ENCODE results near the gene NDEL1.

NDEL1 gene

GRCh38 chr17:8488491-8488890, 52.8 kb downstream of the NDEL1 start:
- in situ Hi-C loops (cut with HindIII; ENCODE audit: low pct_ligation_motif_present, low pct_unique_long_range_greater_than_20kb, low sequenced_read_pairs) = no loop called here
- DNase-seq = no peak

DNA sequence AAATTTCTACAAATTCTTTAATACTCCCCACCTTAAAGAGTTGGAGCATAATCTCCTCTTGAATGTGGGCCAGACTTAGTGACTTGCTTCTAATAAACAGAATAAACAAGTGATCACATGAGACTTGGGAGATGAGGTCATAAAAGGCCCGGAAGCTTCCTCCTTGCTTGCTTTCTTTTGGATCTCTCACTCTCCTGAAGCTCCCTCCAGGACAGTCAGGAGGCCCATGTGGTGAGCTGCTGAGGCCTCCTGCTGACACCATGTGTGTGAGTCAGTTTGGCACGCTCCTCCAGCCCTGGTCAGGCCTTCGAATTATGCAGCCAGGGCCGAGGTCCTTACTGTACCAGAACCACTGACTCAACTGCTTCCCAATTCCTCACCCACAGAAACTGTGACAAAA, 53.2 kb downstream of the NDEL1 start:
- in situ Hi-C loops (cut with HindIII; ENCODE audit: low pct_ligation_motif_present, low pct_unique_long_range_greater_than_20kb, low sequenced_read_pairs) = no loop called here

GRCh38 chr17:8489841-8490240, 54.2 kb downstream of the NDEL1 start:
- no peak for DNase-seq
- in situ Hi-C loops (cut with HindIII; ENCODE audit: low pct_ligation_motif_present, low pct_unique_long_range_greater_than_20kb, low sequenced_read_pairs) = no loop called here

More for the DNA sequence above, 53.2 kb downstream of the NDEL1 start:
- DNase-seq = peak; percentile 74

DNA sequence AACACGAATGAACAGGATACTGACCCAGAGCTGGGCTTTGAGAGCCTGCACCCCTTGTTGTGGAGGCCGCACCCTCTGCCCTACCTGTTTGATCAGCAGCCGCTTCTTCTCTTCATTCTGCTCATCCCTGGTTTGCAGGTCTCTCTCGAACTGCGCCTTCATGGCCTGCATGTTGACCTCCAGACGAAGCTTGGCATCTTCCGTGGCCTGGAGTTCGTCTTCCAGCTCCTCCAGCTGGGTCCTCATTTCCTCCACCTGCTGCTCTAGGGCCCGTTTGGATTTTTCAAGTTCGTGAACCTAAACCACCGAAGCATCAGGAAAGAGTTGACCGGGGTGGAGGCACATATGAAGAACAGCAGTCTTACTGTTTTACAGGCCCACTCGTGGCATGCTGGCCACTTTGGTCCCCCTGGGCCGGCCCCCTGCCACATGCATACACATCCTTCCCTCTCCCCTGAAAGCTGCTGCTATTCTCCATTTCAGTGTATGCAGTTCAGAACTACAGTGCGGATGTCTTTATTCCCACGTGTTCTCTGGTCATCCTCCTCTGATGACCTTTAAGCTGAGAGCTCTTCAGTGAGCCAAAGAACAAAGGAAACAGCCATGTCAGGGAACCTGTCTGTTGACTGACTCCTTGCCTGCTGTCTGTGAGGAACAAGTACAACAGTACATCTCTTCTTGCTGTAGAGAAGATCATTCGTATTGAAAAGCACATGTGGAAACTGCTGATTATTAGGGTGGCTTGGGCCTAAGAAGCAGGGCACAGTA, 54.8 kb downstream of the NDEL1 start:
- DNase-seq = no peak
- in situ Hi-C loops (cut with HindIII; ENCODE audit: low pct_ligation_motif_present, low pct_unique_long_range_greater_than_20kb, low sequenced_read_pairs) = no loop called here

- in situ Hi-C loops (cut with HindIII; ENCODE audit: low pct_ligation_motif_present, low pct_unique_long_range_greater_than_20kb, low sequenced_read_pairs) = no loop called here
- DNase-seq = no peak
These were observed 56.4 kb downstream of the NDEL1 start for GRCh38 chr17:8492121-8492520.

DNA sequence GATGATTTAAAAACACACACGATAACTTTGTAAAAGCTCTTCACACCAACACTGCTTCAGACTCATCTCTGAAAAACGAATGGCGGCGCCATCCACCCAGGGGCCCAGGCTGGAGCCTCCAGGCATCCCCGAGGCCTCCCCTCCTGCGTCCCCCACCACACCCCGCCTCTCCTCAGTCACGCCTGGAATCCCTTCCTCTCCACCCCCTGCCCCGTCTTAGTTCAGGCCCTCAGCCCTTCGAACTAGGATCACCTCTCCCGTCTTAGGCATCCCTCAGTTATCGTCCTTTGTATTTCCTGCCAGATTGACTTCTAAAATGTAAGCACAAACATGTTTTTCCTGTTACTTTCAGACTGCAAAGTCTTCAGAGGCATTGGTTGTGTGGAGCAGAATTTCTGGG, 58.3 kb downstream of the NDEL1 start:
- no peak for DNase-seq
- in situ Hi-C loops (cut with HindIII; ENCODE audit: low pct_ligation_motif_present, low pct_unique_long_range_greater_than_20kb, low sequenced_read_pairs) = no loop called here

DNA sequence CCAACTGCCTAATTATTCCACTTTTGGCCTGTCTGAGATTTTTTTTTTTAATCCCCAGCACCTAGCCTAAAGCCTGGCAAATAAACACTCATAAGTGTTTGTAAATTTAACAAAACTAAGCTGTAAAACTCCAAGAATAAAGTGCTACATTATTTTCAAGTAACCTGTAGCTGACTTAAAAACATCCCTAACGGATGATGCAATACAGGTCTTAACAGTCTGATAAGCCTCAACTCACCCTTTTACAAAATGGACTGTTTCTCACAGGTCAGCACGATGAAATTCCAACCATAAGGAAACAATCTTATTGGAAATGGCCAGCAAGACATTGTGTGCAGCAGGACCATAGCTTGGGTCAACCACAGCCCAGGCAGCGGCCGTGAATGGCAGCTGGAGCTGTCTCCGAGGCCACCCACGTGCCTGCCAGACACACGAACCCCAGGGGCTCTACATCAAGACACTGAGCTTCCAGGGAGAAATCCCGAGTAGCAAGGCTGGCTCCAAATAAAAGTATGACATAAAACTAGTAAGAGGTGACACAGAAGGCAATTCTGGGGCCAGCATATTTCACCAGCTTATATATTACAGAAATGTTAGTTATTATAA, 58.9 kb downstream of the NDEL1 start:
- in situ Hi-C loops (cut with HindIII; ENCODE audit: low pct_ligation_motif_present, low pct_unique_long_range_greater_than_20kb, low sequenced_read_pairs) = no loop called here
- no peak for DNase-seq

- in situ Hi-C loops (cut with HindIII; ENCODE audit: low pct_ligation_motif_present, low pct_unique_long_range_greater_than_20kb, low sequenced_read_pairs) = no loop called here
These were observed 60.4 kb downstream of the NDEL1 start for GRCh38 chr17:8496081-8496480.

DNA sequence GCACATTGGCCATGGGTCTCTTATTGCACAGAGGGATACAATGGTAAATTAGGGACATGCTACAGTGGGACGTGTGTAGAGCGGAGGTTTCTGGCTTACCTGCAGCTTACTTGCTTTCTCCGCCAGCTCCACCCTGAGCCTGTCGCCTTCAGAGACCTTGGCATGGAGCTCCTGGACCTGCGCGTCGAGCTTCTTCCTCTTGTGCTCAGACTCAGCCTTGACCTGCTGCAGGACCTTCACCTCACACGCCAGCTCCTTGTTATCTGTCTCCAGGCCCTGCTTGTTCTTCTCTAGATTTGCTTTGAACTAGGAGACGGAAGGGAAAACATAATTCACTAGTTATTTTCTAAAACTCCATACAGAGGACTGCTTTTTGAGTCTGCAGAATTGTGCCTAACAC, 63.5 kb downstream of the NDEL1 start:
- in situ Hi-C loops (cut with HindIII; ENCODE audit: low pct_ligation_motif_present, low pct_unique_long_range_greater_than_20kb, low sequenced_read_pairs) = no loop called here

More at GRCh38 chr17:8496081-8496480, 60.4 kb downstream of the NDEL1 start:
- DNase-seq = no peak

GRCh38 chr17:8499614-8500013, 63.9 kb downstream of the NDEL1 start:
- in situ Hi-C loops (cut with HindIII; ENCODE audit: low pct_ligation_motif_present, low pct_unique_long_range_greater_than_20kb, low sequenced_read_pairs) = no loop called here
- DNase-seq = no peak

More for the DNA sequence above, 63.5 kb downstream of the NDEL1 start:
- no peak for DNase-seq

DNA sequence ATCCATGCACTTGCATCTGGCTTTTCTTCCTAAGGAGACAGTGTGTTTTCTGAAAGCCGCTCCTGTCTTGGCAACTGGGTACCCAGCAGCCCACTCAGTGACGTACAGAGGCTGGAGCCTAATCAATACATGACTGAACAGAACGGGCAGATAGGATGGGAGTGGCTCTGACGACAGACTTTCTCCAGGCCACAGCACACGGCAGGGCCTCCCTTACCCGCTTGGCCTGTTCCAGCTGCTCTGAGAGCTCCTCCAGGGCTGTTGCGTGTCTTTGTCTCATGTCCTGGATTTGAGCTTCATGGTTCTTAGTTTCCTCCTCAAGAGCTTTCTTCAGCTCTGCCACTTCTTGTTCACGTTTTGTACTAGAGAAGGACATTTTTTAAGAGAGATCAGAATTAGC, 64.9 kb downstream of the NDEL1 start:
- in situ Hi-C loops (cut with HindIII; ENCODE audit: low pct_ligation_motif_present, low pct_unique_long_range_greater_than_20kb, low sequenced_read_pairs) = no loop called here
- DNase-seq = no peak

- no peak for DNase-seq
- in situ Hi-C loops (cut with HindIII; ENCODE audit: low pct_ligation_motif_present, low pct_unique_long_range_greater_than_20kb, low sequenced_read_pairs) = no loop called here
These were observed 66.4 kb downstream of the NDEL1 start for GRCh38 chr17:8502126-8502525.

GRCh38 chr17:8503368-8503767, 67.7 kb downstream of the NDEL1 start:
- DNase-seq = no peak
- in situ Hi-C loops (cut with HindIII; ENCODE audit: low pct_ligation_motif_present, low pct_unique_long_range_greater_than_20kb, low sequenced_read_pairs) = no loop called here

- no peak for DNase-seq
- in situ Hi-C loops (cut with HindIII; ENCODE audit: low pct_ligation_motif_present, low pct_unique_long_range_greater_than_20kb, low sequenced_read_pairs) = no loop called here
These were observed 68.1 kb downstream of the NDEL1 start for GRCh38 chr17:8503807-8504206.

DNA sequence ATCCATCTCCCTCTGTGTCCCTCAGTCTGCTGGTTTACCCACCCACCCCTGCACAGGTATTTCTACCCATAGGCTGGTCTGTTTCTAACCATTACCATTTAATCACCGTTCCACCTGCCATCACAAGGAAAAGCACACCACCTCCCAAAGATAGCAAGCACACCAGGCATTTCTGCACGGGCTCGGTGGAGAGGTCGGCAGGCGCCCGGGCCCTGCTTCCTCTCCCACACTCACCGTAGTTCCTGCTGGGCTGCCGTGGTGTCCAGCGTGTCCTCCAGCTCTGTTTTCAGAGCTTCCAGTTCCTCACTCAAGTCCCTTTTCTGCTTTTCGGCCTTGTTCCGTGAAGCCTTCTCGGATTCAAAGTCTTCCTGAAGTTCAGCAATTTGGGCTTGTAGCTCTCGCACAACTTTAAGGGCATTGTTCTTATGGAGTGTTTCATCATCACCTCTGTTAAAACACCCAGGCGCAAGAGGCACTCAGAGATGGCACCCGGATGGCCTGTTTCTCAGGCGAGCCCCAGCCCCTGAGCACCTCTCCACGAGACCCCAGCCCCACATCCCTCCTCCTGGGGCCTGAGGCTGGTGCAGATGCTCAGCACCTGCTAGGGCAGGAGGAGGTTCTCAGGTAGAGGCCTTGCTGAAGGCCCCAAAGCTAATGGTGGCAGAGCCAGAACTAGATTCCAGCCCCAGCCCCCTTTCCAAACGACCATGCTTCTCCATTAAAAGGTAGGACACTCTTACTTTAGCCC, 69.0 kb downstream of the NDEL1 start:
- in situ Hi-C loops (cut with HindIII; ENCODE audit: low pct_ligation_motif_present, low pct_unique_long_range_greater_than_20kb, low sequenced_read_pairs) = no loop called here
- DNase-seq = no peak

- in situ Hi-C loops (cut with HindIII; ENCODE audit: low pct_ligation_motif_present, low pct_unique_long_range_greater_than_20kb, low sequenced_read_pairs) = no loop called here
- DNase-seq = no peak
These were observed 70.5 kb downstream of the NDEL1 start for GRCh38 chr17:8506145-8506544.

GRCh38 chr17:8514801-8515200, 79.1 kb downstream of the NDEL1 start:
- in situ Hi-C loops (cut with HindIII; ENCODE audit: low pct_ligation_motif_present, low pct_unique_long_range_greater_than_20kb, low sequenced_read_pairs) = no loop called here
- no peak for DNase-seq
